ES-I3 (cell line): ENCODE data around the gene GMPR.
"Not testable (repeated sequence)": the region's sequence is repeated elsewhere in the genome, so short reads cannot be mapped to it uniquely, and the experiment has no call there.

Experiments
- H3K36me3 ChIP-seq: 2 replicates; pipeline ENCODE4 v1.6.1; 2013; ENCODE audit warnings: mild to moderate bottlenecking, low read length, control low read depth, moderate library complexity; ENCODE audit not compliant: insufficient read depth
- H3K4me1 ChIP-seq: 2 replicates; pipeline ENCODE4 v1.6.1; 2013; ENCODE audit warnings: mild to moderate bottlenecking, control low read depth, low read length; ENCODE audit not compliant: insufficient read depth
- H3K9ac ChIP-seq: 2 replicates; pipeline ENCODE4 v1.6.1; 2013; ENCODE audit warnings: low read depth, mild to moderate bottlenecking, low read length, moderate library complexity
- H3K9me3 ChIP-seq: 2 replicates; pipeline ENCODE4 v1.6.1; 2013; ENCODE audit warnings: mild to moderate bottlenecking, low read length, moderate library complexity; ENCODE audit not compliant: control insufficient read depth, insufficient read depth

Gene GMPR

GRCh38 chr6:16265351-16266341 is 27.3 kb downstream of the GMPR start:
- H3K4me1 ChIP-seq = 0 out of 2 replicates have a peak, but pooled peaks cover 5% of the 10 kb centered on the region
- H3K9me3 ChIP-seq = no peaks in the 10 kb centered on the region; the same call in 1 of the 2 replicates
- no peaks in the 10 kb centered on the region for H3K36me3 ChIP-seq
- no peak overlapping the region for H3K9ac ChIP-seq

- H3K4me1 ChIP-seq = 0 out of 2 replicates have a peak, but pooled peaks cover 5% of the 10 kb centered on the region
- H3K9ac ChIP-seq = no peak overlapping the region
- no peaks in the 10 kb centered on the region for H3K36me3 ChIP-seq
- no peaks in the 10 kb centered on the region; the same call in 1 of the 2 replicates for H3K9me3 ChIP-seq
Measured at GRCh38 chr6:16267428-16268263, 29.3 kb downstream of the GMPR start.

- not testable (repeated sequence) for H3K9me3 ChIP-seq, H3K4me1 ChIP-seq, H3K9ac ChIP-seq, H3K36me3 ChIP-seq
Measured at GRCh38 chr6:16269442-16270070, 31.2 kb downstream of the GMPR start.

GRCh38 chr6:16270178-16270794 is 31.9 kb downstream of the GMPR start:
- H3K9me3 ChIP-seq = no peaks in the 10 kb centered on the region; the same call in 1 of the 2 replicates
- no peaks in the 10 kb centered on the region for H3K36me3 ChIP-seq
- H3K4me1 ChIP-seq = 0 out of 2 replicates have a peak, but pooled peaks cover under 1% of the 10 kb centered on the region
- no peak overlapping the region for H3K9ac ChIP-seq

- Histone ChIP-seq H3K9ac (no peak overlapping the region), H3K4me1 (no peaks in the 10 kb centered on the region), H3K36me3 (no peaks in the 10 kb centered on the region), H3K9me3 (no peaks in the 10 kb centered on the region)
Measured at GRCh38 chr6:16271428-16271827, 33.0 kb downstream of the GMPR start.

GRCh38 chr6:16272201-16272600 is 33.8 kb downstream of the GMPR start:
- no peaks in the 10 kb centered on the region for H3K36me3 ChIP-seq
- H3K9me3 ChIP-seq = no peaks in the 10 kb centered on the region
- H3K4me1 ChIP-seq = no peaks in the 10 kb centered on the region
- no peak overlapping the region for H3K9ac ChIP-seq

- Histone ChIP-seq H3K4me1 (peaks cover 7% of the 10 kb centered on the region; the same call in 1 of the 2 replicates), H3K36me3 (no peaks in the 10 kb centered on the region)
Measured at GRCh38 chr6:16273256-16273655, 34.9 kb downstream of the GMPR start.

GRCh38 chr6:16274483-16274882 is 36.1 kb downstream of the GMPR start:
- peaks cover 7% of the 10 kb centered on the region; the same call in 1 of the 2 replicates for H3K4me1 ChIP-seq
- no peaks in the 10 kb centered on the region for H3K9me3 ChIP-seq
- H3K36me3 ChIP-seq = no peaks in the 10 kb centered on the region
- no peak overlapping the region for H3K9ac ChIP-seq

More at GRCh38 chr6:16273256-16273655, 34.9 kb downstream of the GMPR start:
- Histone ChIP-seq H3K9ac (no peak overlapping the region), H3K9me3 (no peaks in the 10 kb centered on the region)

- H3K9ac ChIP-seq = no peak overlapping the region
- H3K4me1 ChIP-seq = peaks cover 7% of the 10 kb centered on the region; the same call in 1 of the 2 replicates
- H3K36me3 ChIP-seq = no peaks in the 10 kb centered on the region
- no peaks in the 10 kb centered on the region for H3K9me3 ChIP-seq
Measured at GRCh38 chr6:16274885-16275589, 36.6 kb downstream of the GMPR start.

GRCh38 chr6:16277101-16277981 is 39.0 kb downstream of the GMPR start:
- Histone ChIP-seq H3K9ac (no peak overlapping the region), H3K36me3 (no peaks in the 10 kb centered on the region; the same call in 1 of the 2 replicates), H3K4me1 (peaks cover 7% of the 10 kb centered on the region; the same call in 1 of the 2 replicates), H3K9me3 (no peaks in the 10 kb centered on the region)

- no peak overlapping the region for H3K9ac ChIP-seq
- peaks cover 7% of the 10 kb centered on the region; the same call in 1 of the 2 replicates for H3K4me1 ChIP-seq
- no peaks in the 10 kb centered on the region for H3K9me3 ChIP-seq
- no peaks in the 10 kb centered on the region; the same call in 1 of the 2 replicates for H3K36me3 ChIP-seq
Measured at GRCh38 chr6:16278048-16278724, 39.8 kb downstream of the GMPR start.

GRCh38 chr6:16278750-16279149 is 40.4 kb downstream of the GMPR start:
- Histone ChIP-seq H3K9me3 (no peaks in the 10 kb centered on the region), H3K9ac (no peak overlapping the region), H3K4me1 (peaks cover 7% of the 10 kb centered on the region; the same call in 1 of the 2 replicates), H3K36me3 (no peaks in the 10 kb centered on the region; the same call in 1 of the 2 replicates)
